GM12864 (cell line): Measurements from ENCODE around the gene HELZ2.
"Not testable (repeated sequence)": the region's sequence is repeated elsewhere in the genome, so short reads cannot be mapped to it uniquely, and the experiment has no call there.

Source experiments
- DNase-seq: peaks from one replicate; pipeline ENCODE4 v3.0.0-alpha.2; 2011; ENCODE audit warnings: low read depth
- H3K4me3 ChIP-seq: 2 replicates; pipeline ENCODE4 v1.5.1; 2011; ENCODE audit warnings: mild to moderate bottlenecking, low read depth, low read length, control low read depth
- CTCF ChIP-seq: IDR thresholded peaks from 2 replicates; pipeline ENCODE4 v1.5.1; 2011; ENCODE audit warnings: low read depth, mild to moderate bottlenecking, moderate library complexity, low read length, control low read depth, inconsistent platforms; ENCODE audit errors: missing control alignments

HELZ2 gene

GRCh38 chr20:63562461-63563224 is 11.4 kb downstream of the HELZ2 start:
- TF ChIP-seq CTCF: no peak
- no peak overlapping the region for H3K4me3 ChIP-seq

DNA sequence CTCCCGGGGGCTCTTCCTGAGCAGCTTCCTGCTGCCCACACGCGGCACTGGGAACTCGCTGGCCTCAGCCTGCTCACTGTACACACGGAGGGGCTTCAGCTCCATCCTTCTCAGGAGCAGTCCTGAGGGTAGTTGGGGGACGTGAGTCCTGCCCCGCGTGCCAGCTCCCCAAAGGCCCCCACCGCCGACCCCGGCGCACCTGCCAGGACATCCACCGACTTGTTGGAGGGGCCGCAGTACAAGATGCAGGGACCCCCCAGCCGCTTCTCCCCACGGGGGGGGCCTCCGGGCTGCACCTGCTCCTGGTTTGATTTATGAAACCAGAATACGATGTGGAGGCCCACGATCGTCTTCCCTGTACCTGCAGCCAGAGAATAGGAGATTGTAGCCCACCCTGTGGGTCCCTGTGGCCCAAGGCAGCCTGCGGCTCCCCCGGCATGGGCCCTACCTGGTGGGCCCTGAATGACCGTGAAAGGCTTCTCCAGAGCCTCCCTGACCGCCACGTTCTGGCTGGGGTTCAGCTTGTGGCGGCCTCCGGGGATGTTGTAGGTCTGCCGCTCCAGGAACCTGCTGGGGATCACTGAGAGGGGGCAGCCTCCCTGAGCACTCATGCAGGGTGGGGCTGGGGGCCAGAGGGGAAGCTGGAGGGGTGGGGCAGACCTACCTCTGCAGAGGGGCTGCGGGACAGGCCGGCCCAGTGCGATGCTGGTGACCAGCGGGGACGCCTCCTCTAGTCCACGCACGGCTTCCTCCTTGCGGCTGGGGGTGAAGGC is 12.2 kb downstream of the HELZ2 start:
- H3K4me3 ChIP-seq: no peak overlapping the region
- TF ChIP-seq CTCF: no peak
- no peak for DNase-seq

More at GRCh38 chr20:63562461-63563224, 11.4 kb downstream of the HELZ2 start:
- no peak for DNase-seq

- no peak for TF ChIP-seq CTCF
- H3K4me3 ChIP-seq: no peak overlapping the region
- DNase-seq: no peak
Observed at GRCh38 chr20:63560856-63561609, 13.0 kb downstream of the HELZ2 start.

GRCh38 chr20:63560333-63560805 is 13.7 kb downstream of the HELZ2 start:
- DNase-seq: no peak
- no peak overlapping the region for H3K4me3 ChIP-seq
- TF ChIP-seq CTCF: no peak

DNA sequence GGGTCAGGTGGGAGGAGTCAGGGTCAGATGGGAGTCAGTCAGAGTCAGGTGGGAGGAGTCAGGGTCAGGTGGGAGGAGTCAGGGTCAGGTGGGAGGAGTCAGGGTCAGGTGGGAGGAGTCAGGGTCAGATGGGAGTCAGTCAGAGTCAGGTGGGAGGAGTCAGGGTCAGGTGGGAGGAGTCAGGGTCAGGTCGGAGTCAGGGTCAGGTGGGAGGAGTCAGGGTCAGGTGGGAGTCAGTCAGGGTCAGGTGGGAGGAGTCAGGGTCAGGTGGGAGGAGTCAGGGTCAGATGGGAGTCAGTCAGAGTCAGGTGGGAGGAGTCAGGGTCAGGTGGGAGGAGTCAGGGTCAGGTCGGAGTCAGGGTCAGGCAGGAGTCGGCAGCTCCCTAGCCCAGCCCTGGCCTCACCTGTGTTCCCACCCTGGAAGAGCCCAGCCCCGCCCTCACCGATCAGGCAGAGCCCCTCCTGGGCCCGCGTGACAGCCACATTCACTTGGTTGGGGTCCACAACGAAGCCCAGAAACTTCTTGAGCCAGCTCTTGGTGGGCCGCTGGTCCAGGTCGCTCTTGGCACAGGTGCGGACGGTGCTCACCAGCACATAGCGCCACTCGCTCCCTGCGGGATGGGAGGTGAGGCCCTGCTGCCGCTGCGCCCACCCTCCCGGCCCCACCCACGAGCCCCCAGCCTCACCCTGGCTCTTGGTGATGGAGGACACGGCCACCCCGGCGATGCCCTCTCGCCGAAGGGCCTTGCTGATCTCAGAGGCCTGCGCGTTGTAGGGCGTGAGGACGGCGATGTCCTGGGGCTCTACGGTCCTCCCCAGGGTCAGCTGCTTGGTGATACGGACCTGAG is 14.3 kb downstream of the HELZ2 start:
- not testable (repeated sequence) for H3K4me3 ChIP-seq, DNase-seq

DNA sequence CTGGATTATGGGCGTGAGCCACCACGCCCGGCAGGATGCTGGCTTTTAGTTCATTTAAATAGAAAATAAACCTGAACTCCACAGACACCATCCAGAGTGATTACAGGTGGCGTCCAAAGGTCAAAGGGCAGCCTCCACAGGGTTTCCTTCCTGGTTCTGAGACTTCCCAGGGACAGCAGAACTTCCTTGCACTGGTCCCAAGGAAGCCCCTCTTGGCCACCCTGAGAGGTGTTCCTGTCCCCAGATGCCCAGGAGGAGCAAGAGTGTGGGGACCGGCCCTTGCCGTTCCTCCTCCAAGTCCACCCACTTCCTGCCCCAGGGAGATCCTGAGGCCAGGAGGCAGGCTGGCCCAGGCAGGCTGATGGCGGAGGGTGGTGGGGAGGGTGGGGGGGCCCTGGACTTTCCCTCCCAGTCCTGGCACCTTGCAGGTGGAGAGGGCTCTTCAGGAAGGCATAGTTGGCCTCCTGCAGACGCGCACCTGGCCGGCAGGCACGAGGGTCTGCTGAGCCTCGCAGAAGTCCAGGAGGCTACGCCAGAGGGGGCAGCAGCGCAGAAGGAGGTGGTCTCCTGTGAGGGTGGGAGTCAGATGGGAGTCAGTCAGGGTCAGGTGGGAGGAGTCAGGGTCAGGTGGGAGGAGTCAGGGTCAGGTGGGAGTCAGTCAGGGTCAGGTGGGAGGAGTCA is 15.1 kb downstream of the HELZ2 start:
- no peak for DNase-seq
- no peak overlapping the region for H3K4me3 ChIP-seq
- TF ChIP-seq CTCF: no peak
